Nephron (organoid): ENCODE measurements around the gene PCNX1.

ENCODE experiments used
- H3K27ac Mint-ChIP-seq, 3 experiments: 2 replicates each; pipeline ENCODE4 v1.8.0; 2020; ENCODE audit warnings: mixed read lengths in 3 of 3, mild to moderate bottlenecking in 2 of 3, moderate library complexity in 1 of 3
- H3K27me3 Mint-ChIP-seq: 2 replicates; pipeline ENCODE4 v1.8.0; 2021; ENCODE audit warnings: low read depth, mild to moderate bottlenecking, moderate library complexity, mixed read lengths
- H3K36me3 Mint-ChIP-seq: 2 replicates; pipeline ENCODE4 v1.8.0; 2020; ENCODE audit warnings: low read depth, mixed read lengths
- H3K4me1 Mint-ChIP-seq: 2 replicates; pipeline ENCODE4 v1.8.0; 2020; ENCODE audit warnings: mixed read lengths
- H3K4me3 Mint-ChIP-seq, 3 experiments: 2 replicates each; pipeline ENCODE4 v1.8.0; 2020; ENCODE audit warnings: mild to moderate bottlenecking in 3 of 3, mixed read lengths in 3 of 3, moderate library complexity in 2 of 3
- H3K9me3 Mint-ChIP-seq: 2 replicates; pipeline ENCODE4 v1.8.0; 2020; ENCODE audit warnings: mixed read lengths
- CTCF ChIP-seq, 3 experiments: fragments of 200-600 bp; sonication (generic); IDR thresholded peaks; one replicate each; pipeline ENCODE4 v1.5.0; 2021; ENCODE audit warnings: antibody characterized with exemption in 3 of 3; ENCODE audit not compliant: unreplicated experiment in 3 of 3

Gene PCNX1

GRCh38 chr14:71000091-71000490 is 92.8 kb downstream of the PCNX1 start:
- Mint-ChIP-seq H3K36me3 (peaks cover 34% of the 10 kb centered on the region), H3K27ac (no peak overlapping the region), H3K4me3 (no peak overlapping the region), H3K27me3 (no peaks in the 10 kb centered on the region), H3K4me1 (no peaks in the 10 kb centered on the region), H3K9me3 (no peaks in the 10 kb centered on the region)
- no peak for TF ChIP-seq CTCF (IDR thresholded peaks at IDR 0.05; ENCODE audit: unreplicated experiment in 3 of 3)

GRCh38 chr14:71001742-71002141 is 94.5 kb downstream of the PCNX1 start:
- H3K36me3 Mint-ChIP-seq, result peaks cover 25% of the 10 kb centered on the region
- TF ChIP-seq CTCF (IDR thresholded peaks at IDR 0.05; ENCODE audit: unreplicated experiment in 3 of 3), result no peak
- no peaks in the 10 kb centered on the region for H3K27me3 Mint-ChIP-seq
- H3K9me3 Mint-ChIP-seq, result no peaks in the 10 kb centered on the region
- H3K27ac Mint-ChIP-seq, result no peak overlapping the region
- H3K4me3 Mint-ChIP-seq, result no peak overlapping the region
- no peaks in the 10 kb centered on the region for H3K4me1 Mint-ChIP-seq

- H3K27ac Mint-ChIP-seq, result no peak overlapping the region
- H3K36me3 Mint-ChIP-seq, result peaks cover 25% of the 10 kb centered on the region
- H3K4me3 Mint-ChIP-seq, result no peak overlapping the region
- H3K4me1 Mint-ChIP-seq, result no peaks in the 10 kb centered on the region
- no peaks in the 10 kb centered on the region for H3K27me3 Mint-ChIP-seq
- H3K9me3 Mint-ChIP-seq, result no peaks in the 10 kb centered on the region
- no peak for TF ChIP-seq CTCF (IDR thresholded peaks at IDR 0.05; ENCODE audit: unreplicated experiment in 3 of 3)
These were observed 95.9 kb downstream of the PCNX1 start for GRCh38 chr14:71003156-71003555.

DNA sequence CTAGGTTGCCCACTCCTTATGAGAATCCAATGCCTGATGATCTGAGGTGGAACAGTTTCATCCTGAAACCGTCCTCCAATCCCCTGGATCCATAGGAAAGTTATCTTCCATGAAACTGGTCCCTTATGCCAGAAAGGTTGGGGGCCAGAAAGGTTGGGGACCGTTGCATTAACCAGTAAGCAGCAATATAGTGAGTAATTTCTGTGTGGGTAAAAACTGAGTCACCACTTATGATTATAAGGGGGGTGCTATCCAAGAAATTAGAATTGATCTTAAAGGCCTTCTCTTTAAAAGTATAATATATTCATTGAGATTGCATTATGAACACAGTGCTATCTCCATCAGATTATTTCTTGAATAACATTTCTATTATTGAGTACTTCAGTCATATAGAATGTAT is 97.2 kb downstream of the PCNX1 start:
- Mint-ChIP-seq H3K36me3 (peaks cover 25% of the 10 kb centered on the region), H3K4me1 (no peaks in the 10 kb centered on the region), H3K4me3 (no peak overlapping the region), H3K9me3 (no peaks in the 10 kb centered on the region), H3K27ac (no peak overlapping the region), H3K27me3 (no peaks in the 10 kb centered on the region)
- no peak for TF ChIP-seq CTCF (IDR thresholded peaks at IDR 0.05; ENCODE audit: unreplicated experiment in 3 of 3)

- H3K36me3 Mint-ChIP-seq, result peaks cover 25% of the 10 kb centered on the region
- H3K9me3 Mint-ChIP-seq, result no peaks in the 10 kb centered on the region
- H3K4me3 Mint-ChIP-seq, result no peak overlapping the region
- no peak overlapping the region for H3K27ac Mint-ChIP-seq
- no peak for TF ChIP-seq CTCF (IDR thresholded peaks at IDR 0.05; ENCODE audit: unreplicated experiment in 3 of 3)
- no peaks in the 10 kb centered on the region for H3K27me3 Mint-ChIP-seq
- H3K4me1 Mint-ChIP-seq, result no peaks in the 10 kb centered on the region
These were observed 97.8 kb downstream of the PCNX1 start for GRCh38 chr14:71005076-71005475.

DNA sequence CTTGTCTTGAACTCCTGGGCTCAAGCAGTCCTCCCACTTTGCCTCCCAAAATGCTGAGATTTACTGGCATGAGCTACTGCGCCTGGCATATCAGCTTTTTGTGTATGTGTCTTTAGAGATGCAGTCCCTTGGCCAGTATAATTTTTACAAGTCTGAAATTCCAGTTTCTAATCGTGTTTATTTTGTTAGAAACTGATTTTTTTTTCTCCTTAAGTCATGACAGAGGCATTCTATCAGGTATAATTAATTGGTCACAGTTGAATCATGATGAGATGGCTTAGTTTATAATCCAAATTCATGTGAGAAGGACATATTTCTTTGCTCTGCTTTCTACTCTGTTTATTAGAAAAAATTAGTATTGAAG is 98.9 kb downstream of the PCNX1 start:
- Mint-ChIP-seq H3K4me1 (no peaks in the 10 kb centered on the region), H3K4me3 (no peak overlapping the region), H3K9me3 (no peaks in the 10 kb centered on the region), H3K27ac (no peak overlapping the region), H3K27me3 (no peaks in the 10 kb centered on the region), H3K36me3 (peaks cover 28% of the 10 kb centered on the region)
- TF ChIP-seq CTCF (IDR thresholded peaks at IDR 0.05; ENCODE audit: unreplicated experiment in 3 of 3), result no peak
